Peyer's patch (tissue), 4 donors: ENCODE measurements around the gene HSPG2.
"Not testable (repeated sequence)": the region's sequence is repeated elsewhere in the genome, so short reads cannot be mapped to it uniquely, and the experiment has no call there.

Experiments
- POLR2A ChIP-seq, 2 donors: fragments of 450-650 bp; IDR thresholded peaks; one replicate each; pipeline ENCODE4 v1.5.1; 2017; ENCODE audit warnings: antibody characterized with exemption in 2 of 2, mild to moderate bottlenecking in 2 of 2, moderate library complexity in 2 of 2
- TF ChIP-seq, protein P1 (sequence below), 6 experiments: fragments of 450-650 bp in 4 of 6; fragments of 200-600 bp in 2 of 6; sonication (generic) in 1 of 6; IDR thresholded peaks; one replicate each; pipeline ENCODE4 v1.5.1; 2017 to 2019; ENCODE audit warnings: antibody characterized with exemption in 6 of 6, mild to moderate bottlenecking in 3 of 6, moderate library complexity in 1 of 6

- not testable (repeated sequence) for TF ChIP-seq POLR2A (IDR thresholded peaks at IDR 0.05)
- TF ChIP-seq, protein P1, sequence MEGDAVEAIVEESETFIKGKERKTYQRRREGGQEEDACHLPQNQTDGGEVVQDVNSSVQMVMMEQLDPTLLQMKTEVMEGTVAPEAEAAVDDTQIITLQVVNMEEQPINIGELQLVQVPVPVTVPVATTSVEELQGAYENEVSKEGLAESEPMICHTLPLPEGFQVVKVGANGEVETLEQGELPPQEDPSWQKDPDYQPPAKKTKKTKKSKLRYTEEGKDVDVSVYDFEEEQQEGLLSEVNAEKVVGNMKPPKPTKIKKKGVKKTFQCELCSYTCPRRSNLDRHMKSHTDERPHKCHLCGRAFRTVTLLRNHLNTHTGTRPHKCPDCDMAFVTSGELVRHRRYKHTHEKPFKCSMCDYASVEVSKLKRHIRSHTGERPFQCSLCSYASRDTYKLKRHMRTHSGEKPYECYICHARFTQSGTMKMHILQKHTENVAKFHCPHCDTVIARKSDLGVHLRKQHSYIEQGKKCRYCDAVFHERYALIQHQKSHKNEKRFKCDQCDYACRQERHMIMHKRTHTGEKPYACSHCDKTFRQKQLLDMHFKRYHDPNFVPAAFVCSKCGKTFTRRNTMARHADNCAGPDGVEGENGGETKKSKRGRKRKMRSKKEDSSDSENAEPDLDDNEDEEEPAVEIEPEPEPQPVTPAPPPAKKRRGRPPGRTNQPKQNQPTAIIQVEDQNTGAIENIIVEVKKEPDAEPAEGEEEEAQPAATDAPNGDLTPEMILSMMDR (IDR thresholded peaks at IDR 0.05), result not testable (repeated sequence)
Measured at GRCh38 chr1:21917239-21917631, 19.9 kb downstream of the HSPG2 start.
